Mesothelial cell of epicardium (in vitro differentiated cells): ENCODE data around the gene TRHDE. TPM values are rescaled to one million over a fixed set of nuclear protein-coding genes. Genes with fewer than 3 reads are reported as not detected.

Experiments
- DNase-seq, 2 experiments: peaks; one replicate each; pipeline ENCODE4 v3.0.0; 2021; ENCODE audit warnings: low spot score in 2 of 2; ENCODE audit not compliant: unreplicated experiment in 2 of 2
- H3K27ac Mint-ChIP-seq: 2 replicates; pipeline ENCODE4 v1.8.0; 2021; ENCODE audit warnings: mixed read lengths
- H3K27me3 Mint-ChIP-seq: 2 replicates; pipeline ENCODE4 v1.8.0; 2021; ENCODE audit warnings: low read depth, mixed read lengths
- H3K36me3 Mint-ChIP-seq: 2 replicates; pipeline ENCODE4 v1.8.0; 2021; ENCODE audit warnings: mixed read lengths
- H3K4me1 Mint-ChIP-seq: 2 replicates; pipeline ENCODE4 v1.8.0; 2021; ENCODE audit warnings: mixed read lengths
- H3K4me3 Mint-ChIP-seq: 2 replicates; pipeline ENCODE4 v1.8.0; 2021; ENCODE audit warnings: mild to moderate bottlenecking, moderate library complexity, mixed read lengths
- H3K9me3 Mint-ChIP-seq: 2 replicates; pipeline ENCODE4 v1.8.0; 2021; ENCODE audit warnings: mixed read lengths
- total RNA-seq: library from RNA; stranded (reverse); gene quantifications from 3 replicates; pipeline ENCODE4 v1.2.1, GENCODE V29; 2021
- TF ChIP-seq, protein P1 (sequence below): fragments of 200-600 bp; sonication (generic); IDR thresholded peaks from one replicate; pipeline ENCODE4 v1.5.0; 2021; ENCODE audit warnings: antibody characterized with exemption; ENCODE audit not compliant: unreplicated experiment

The TRHDE gene
- total RNA-seq, 1 donor from 2014 or later: 1.0 TPM

DNA sequence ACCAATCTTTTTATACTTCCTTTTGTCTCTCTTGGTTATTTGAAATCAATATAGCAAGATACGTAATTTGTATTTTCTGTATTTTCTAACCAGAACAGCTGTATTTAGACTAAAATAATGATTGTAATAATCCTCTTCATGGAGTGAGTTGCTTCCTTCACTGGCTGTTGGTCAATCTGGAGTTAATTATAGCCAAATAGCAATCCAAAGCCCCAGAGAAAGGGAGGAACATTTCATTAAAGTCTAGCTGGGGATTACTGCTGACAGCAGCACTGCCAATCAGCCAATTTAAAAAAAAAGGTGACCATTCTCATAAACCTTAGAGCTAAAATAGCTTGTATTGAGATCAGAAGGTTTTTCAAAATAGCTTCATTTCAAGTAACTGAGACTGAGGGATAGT is 118.0 kb downstream of the TRHDE start:
- no peaks in the 10 kb centered on the region for H3K36me3 Mint-ChIP-seq
- H3K4me3 Mint-ChIP-seq: no peak overlapping the region
- H3K27me3 Mint-ChIP-seq: no peaks in the 10 kb centered on the region
- TF ChIP-seq, protein P1, sequence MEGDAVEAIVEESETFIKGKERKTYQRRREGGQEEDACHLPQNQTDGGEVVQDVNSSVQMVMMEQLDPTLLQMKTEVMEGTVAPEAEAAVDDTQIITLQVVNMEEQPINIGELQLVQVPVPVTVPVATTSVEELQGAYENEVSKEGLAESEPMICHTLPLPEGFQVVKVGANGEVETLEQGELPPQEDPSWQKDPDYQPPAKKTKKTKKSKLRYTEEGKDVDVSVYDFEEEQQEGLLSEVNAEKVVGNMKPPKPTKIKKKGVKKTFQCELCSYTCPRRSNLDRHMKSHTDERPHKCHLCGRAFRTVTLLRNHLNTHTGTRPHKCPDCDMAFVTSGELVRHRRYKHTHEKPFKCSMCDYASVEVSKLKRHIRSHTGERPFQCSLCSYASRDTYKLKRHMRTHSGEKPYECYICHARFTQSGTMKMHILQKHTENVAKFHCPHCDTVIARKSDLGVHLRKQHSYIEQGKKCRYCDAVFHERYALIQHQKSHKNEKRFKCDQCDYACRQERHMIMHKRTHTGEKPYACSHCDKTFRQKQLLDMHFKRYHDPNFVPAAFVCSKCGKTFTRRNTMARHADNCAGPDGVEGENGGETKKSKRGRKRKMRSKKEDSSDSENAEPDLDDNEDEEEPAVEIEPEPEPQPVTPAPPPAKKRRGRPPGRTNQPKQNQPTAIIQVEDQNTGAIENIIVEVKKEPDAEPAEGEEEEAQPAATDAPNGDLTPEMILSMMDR: no peak
- H3K4me1 Mint-ChIP-seq: peaks cover 19% of the 10 kb centered on the region
- H3K9me3 Mint-ChIP-seq: peaks cover 21% of the 10 kb centered on the region
- peak overlapping the region; percentile 30 for H3K27ac Mint-ChIP-seq
- DNase-seq: no peak

DNA sequence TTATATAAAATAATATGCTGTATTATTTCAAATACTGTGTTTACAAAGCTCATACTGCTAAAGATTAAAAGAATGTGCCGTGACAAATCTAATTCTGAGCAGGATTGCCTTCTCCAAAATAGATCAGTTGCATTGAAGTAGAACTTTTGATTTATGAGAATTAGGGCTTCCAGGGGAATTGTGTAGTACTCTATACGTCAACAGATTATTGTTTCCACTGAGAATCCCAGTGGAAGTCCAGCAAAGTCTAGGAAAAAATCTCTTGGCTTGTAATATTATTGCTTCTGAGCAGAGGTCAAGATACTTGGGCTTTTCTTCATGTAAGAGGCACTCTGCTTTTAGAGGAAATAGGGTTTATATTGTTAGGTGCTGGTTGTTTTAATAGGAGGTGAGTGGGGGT is 133.9 kb downstream of the TRHDE start:
- TF ChIP-seq, protein P1: no peak

DNA sequence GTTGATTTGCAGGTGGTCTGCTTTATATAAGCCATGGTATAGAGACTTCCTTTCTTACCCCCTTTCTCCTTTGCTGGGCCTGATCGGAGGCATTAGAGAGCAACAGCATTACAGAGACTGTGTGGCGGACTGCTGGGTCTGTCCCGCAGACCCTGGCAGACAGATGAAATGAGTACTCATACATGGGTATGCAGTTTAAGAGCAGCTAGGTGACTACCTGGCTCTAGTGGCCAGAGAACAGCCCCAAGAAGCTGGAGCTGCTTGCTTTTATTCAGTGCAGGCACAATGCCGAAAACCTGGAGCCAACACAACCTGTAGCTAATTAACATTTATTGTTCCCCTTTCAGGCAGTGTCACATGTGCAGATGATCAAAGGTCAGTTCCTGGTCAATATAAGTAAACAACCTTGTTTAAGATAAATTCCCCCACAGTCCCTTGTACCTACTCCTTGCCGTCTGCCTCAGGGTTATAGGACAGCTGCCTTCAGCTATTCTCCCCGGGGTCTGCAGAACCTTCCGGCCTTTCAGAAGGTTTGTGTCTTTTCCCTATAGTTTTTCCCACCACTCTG is 160.0 kb downstream of the TRHDE start:
- DNase-seq: no peak
- no peaks in the 10 kb centered on the region for H3K27me3 Mint-ChIP-seq
- TF ChIP-seq, protein P1: no peak
- H3K4me1 Mint-ChIP-seq: no peaks in the 10 kb centered on the region
- no peaks in the 10 kb centered on the region for H3K36me3 Mint-ChIP-seq
- H3K4me3 Mint-ChIP-seq: no peak overlapping the region
- no peaks in the 10 kb centered on the region for H3K9me3 Mint-ChIP-seq
- H3K27ac Mint-ChIP-seq: no peak overlapping the region

More for the DNA sequence above, 133.9 kb downstream of the TRHDE start:
- H3K4me3 Mint-ChIP-seq: no peak overlapping the region
- no peak for DNase-seq
- H3K27me3 Mint-ChIP-seq: peaks cover 4% of the 10 kb centered on the region
- peaks cover 20% of the 10 kb centered on the region for H3K4me1 Mint-ChIP-seq
- no peaks in the 10 kb centered on the region for H3K36me3 Mint-ChIP-seq
- H3K27ac Mint-ChIP-seq: peak overlapping the region; percentile 81
- H3K9me3 Mint-ChIP-seq: no peaks in the 10 kb centered on the region

DNA sequence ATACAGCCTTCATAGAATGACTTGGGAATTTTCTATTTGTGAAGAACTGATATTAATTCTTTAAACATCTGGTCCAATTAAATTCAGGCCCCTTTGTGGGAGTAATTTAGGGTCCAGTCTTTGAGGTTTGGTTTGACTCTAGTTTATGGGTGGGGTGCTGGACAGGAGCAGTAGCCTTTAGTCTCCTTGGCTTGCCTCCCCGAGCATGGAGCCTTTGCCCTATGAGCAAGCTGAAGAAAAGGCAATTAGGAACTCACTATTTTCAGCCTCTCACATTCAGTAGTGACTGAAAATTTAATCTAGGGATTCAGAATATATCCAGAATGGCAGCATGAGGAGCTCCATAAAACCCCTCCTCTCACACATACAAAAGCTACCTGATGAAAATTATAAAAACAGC is 161.1 kb downstream of the TRHDE start:
- Mint-ChIP-seq H3K4me1 (no peaks in the 10 kb centered on the region), H3K9me3 (peaks cover 5% of the 10 kb centered on the region), H3K27me3 (no peaks in the 10 kb centered on the region), H3K4me3 (no peak overlapping the region), H3K27ac (no peak overlapping the region), H3K36me3 (no peaks in the 10 kb centered on the region)
- no peak for DNase-seq
- TF ChIP-seq, protein P1: no peak

DNA sequence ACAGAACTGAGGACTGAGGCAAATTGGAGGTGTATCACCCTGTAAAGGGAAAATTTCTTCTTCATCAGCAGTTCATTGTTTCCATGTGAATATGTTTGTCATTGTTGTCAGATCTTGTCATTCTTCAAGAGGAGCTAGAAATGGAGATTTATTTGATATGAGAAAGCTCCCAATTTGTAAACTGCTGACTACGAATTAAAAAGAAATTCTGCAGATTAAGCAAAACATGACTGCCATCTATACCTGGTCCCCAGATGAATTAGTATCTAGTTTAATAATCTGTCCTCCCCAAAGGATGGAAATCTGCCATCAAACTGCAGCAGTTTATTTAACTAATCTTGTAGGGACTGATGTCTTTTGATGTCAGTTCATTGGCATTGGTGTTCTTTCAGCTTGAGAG is 162.8 kb downstream of the TRHDE start:
- DNase-seq: no peak
- Mint-ChIP-seq H3K27me3 (no peaks in the 10 kb centered on the region), H3K4me1 (no peaks in the 10 kb centered on the region), H3K4me3 (no peak overlapping the region), H3K9me3 (peaks cover 17% of the 10 kb centered on the region), H3K36me3 (no peaks in the 10 kb centered on the region), H3K27ac (no peak overlapping the region)
- TF ChIP-seq, protein P1: no peak

DNA sequence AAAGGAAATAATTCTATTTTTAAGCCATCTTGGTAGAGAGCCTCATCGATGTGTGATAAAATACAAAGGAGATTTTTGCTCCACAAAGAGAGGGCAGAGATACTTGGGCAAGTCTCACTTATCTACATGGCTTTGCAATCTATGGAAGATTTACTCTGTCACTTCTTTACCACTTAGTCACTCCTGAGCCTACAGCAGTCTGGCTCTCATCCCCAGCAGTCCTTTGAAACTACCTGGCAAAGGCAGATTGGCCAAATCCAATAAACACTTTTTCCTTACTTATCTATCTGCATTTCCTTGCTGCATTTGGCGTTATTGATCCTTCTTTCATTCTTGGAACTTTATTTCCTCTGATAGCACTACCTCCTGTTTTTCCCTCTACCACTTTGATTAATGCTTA is 170.0 kb downstream of the TRHDE start:
- Mint-ChIP-seq H3K4me3 (no peak overlapping the region), H3K9me3 (peaks cover 31% of the 10 kb centered on the region), H3K27ac (no peak overlapping the region), H3K4me1 (no peaks in the 10 kb centered on the region), H3K36me3 (no peaks in the 10 kb centered on the region), H3K27me3 (no peaks in the 10 kb centered on the region)
- TF ChIP-seq, protein P1: no peak
- DNase-seq: no peak
